ENCODE results near the gene PPEF1. TPM values are rescaled to one million over a fixed set of nuclear protein-coding genes. Genes with fewer than 3 reads are reported as not detected.

The PPEF1 gene
- total RNA-seq, 1 donor from 2014 or later = not detected

- FAIRE-seq = no peak
- H3K27ac Mint-ChIP-seq (ENCODE audit: unreplicated experiment) = no peak overlapping the region
- Histone ChIP-seq H3K27me3 (ENCODE audit: insufficient read depth, low read length) (no peaks in the 10 kb centered on the region), H3K4me2 (ENCODE audit: low read length) (no peak overlapping the region), H3K4me3 (ENCODE audit: insufficient read depth, low read depth, low read length) (no peak overlapping the region), H3K27ac (ENCODE audit: low read depth, low read length) (no peak overlapping the region), H3K9ac (ENCODE audit: low read length) (no peak overlapping the region), H3K9me3 (ENCODE audit: insufficient read depth, low read depth, low read length) (no peaks in the 10 kb centered on the region), H2AFZ (ENCODE audit: low read depth, low read length) (no peak overlapping the region), H3K36me3 (ENCODE audit: insufficient read depth, low read length) (no peaks in the 10 kb centered on the region), H3K4me1 (ENCODE audit: insufficient read depth, low read length) (no peaks in the 10 kb centered on the region), H3K79me2 (ENCODE audit: insufficient read depth, low read length) (no peaks in the 10 kb centered on the region), H4K20me1 (ENCODE audit: insufficient read depth, low read length) (no peaks in the 10 kb centered on the region)
- TF ChIP-seq EZH2 (IDR thresholded peaks at IDR 0.05; ENCODE audit: insufficient read depth, low read length) = no peak
- no peak for TF ChIP-seq CTCF (IDR thresholded peaks at IDR 0.05; ENCODE audit: insufficient read depth, low read depth, low read length)
- DNase-seq (ENCODE audit: low read depth) = no peak
- no peaks in the 10 kb centered on the region for H3K27me3 Mint-ChIP-seq (ENCODE audit: low read depth, unreplicated experiment)
- no peaks in the 10 kb centered on the region for H3K36me3 Mint-ChIP-seq (ENCODE audit: low read depth, unreplicated experiment)
- H3K9me3 Mint-ChIP-seq (ENCODE audit: unreplicated experiment) = peaks cover 3% of the 10 kb centered on the region
- H3K4me3 Mint-ChIP-seq (ENCODE audit: unreplicated experiment) = no peak overlapping the region
- H3K4me1 Mint-ChIP-seq (ENCODE audit: low read depth, unreplicated experiment) = no peaks in the 10 kb centered on the region
These were observed 24.5 kb upstream of the PPEF1 start for GRCh38 chrX:18682979-18683387.

- no peak overlapping the region for H3K4me2 ChIP-seq (ENCODE audit: low read length)
- no peaks in the 10 kb centered on the region for H3K4me1 ChIP-seq (ENCODE audit: insufficient read depth, low read length)
- H2AFZ ChIP-seq (ENCODE audit: low read depth, low read length) = no peak overlapping the region
- FAIRE-seq (no peak), DNase-seq (ENCODE audit: low read depth) (no peak)
- no peaks in the 10 kb centered on the region for H3K36me3 Mint-ChIP-seq (ENCODE audit: low read depth, unreplicated experiment)
- H3K9me3 ChIP-seq (ENCODE audit: insufficient read depth, low read depth, low read length) = no peaks in the 10 kb centered on the region
- H3K4me3 Mint-ChIP-seq (ENCODE audit: unreplicated experiment) = no peak overlapping the region
- H3K4me1 Mint-ChIP-seq (ENCODE audit: low read depth, unreplicated experiment) = no peaks in the 10 kb centered on the region
- H3K36me3 ChIP-seq (ENCODE audit: insufficient read depth, low read length) = no peaks in the 10 kb centered on the region
- H3K4me3 ChIP-seq (ENCODE audit: insufficient read depth, low read depth, low read length) = no peak overlapping the region
- H3K27me3 ChIP-seq (ENCODE audit: insufficient read depth, low read length) = peaks cover 5% of the 10 kb centered on the region
- H3K9ac ChIP-seq (ENCODE audit: low read length) = no peak overlapping the region
- H3K9me3 Mint-ChIP-seq (ENCODE audit: unreplicated experiment) = peaks cover 3% of the 10 kb centered on the region
- no peaks in the 10 kb centered on the region for H4K20me1 ChIP-seq (ENCODE audit: insufficient read depth, low read length)
- TF ChIP-seq CTCF (IDR thresholded peaks at IDR 0.05; ENCODE audit: insufficient read depth, low read depth, low read length) (no peak), EZH2 (IDR thresholded peaks at IDR 0.05; ENCODE audit: insufficient read depth, low read length) (no peak)
- no peak overlapping the region for H3K27ac ChIP-seq (ENCODE audit: low read depth, low read length)
- no peaks in the 10 kb centered on the region for H3K79me2 ChIP-seq (ENCODE audit: insufficient read depth, low read length)
- H3K27me3 Mint-ChIP-seq (ENCODE audit: low read depth, unreplicated experiment) = no peaks in the 10 kb centered on the region
- H3K27ac Mint-ChIP-seq (ENCODE audit: unreplicated experiment) = no peak overlapping the region
These were observed 19.5 kb upstream of the PPEF1 start for GRCh38 chrX:18687856-18688495.

GRCh38 chrX:18691431-18691830 is 16.0 kb upstream of the PPEF1 start:
- no peaks in the 10 kb centered on the region for H3K27me3 Mint-ChIP-seq (ENCODE audit: low read depth, unreplicated experiment)
- DNase-seq (ENCODE audit: low read depth) = no peak
- H3K4me1 Mint-ChIP-seq (ENCODE audit: low read depth, unreplicated experiment) = no peaks in the 10 kb centered on the region
- no peak overlapping the region for H3K4me3 Mint-ChIP-seq (ENCODE audit: unreplicated experiment)
- H3K36me3 ChIP-seq (ENCODE audit: insufficient read depth, low read length) = no peaks in the 10 kb centered on the region
- no peak overlapping the region for H2AFZ ChIP-seq (ENCODE audit: low read depth, low read length)
- peaks cover 5% of the 10 kb centered on the region for H3K27me3 ChIP-seq (ENCODE audit: insufficient read depth, low read length)
- H3K4me2 ChIP-seq (ENCODE audit: low read length) = no peak overlapping the region
- H3K4me3 ChIP-seq (ENCODE audit: insufficient read depth, low read depth, low read length) = no peak overlapping the region
- no peak overlapping the region for H3K27ac ChIP-seq (ENCODE audit: low read depth, low read length)
- H3K9me3 ChIP-seq (ENCODE audit: insufficient read depth, low read depth, low read length) = no peaks in the 10 kb centered on the region
- no peaks in the 10 kb centered on the region for H3K4me1 ChIP-seq (ENCODE audit: insufficient read depth, low read length)
- no peaks in the 10 kb centered on the region for H4K20me1 ChIP-seq (ENCODE audit: insufficient read depth, low read length)
- peak; percentile 74 for FAIRE-seq
- no peak overlapping the region for H3K9ac ChIP-seq (ENCODE audit: low read length)
- no peak overlapping the region for H3K27ac Mint-ChIP-seq (ENCODE audit: unreplicated experiment)
- peaks cover 3% of the 10 kb centered on the region for H3K9me3 Mint-ChIP-seq (ENCODE audit: unreplicated experiment)
- no peaks in the 10 kb centered on the region for H3K79me2 ChIP-seq (ENCODE audit: insufficient read depth, low read length)
- TF ChIP-seq EZH2 (IDR thresholded peaks at IDR 0.05; ENCODE audit: insufficient read depth, low read length) (no peak), CTCF (IDR thresholded peaks at IDR 0.05; ENCODE audit: insufficient read depth, low read depth, low read length) (no peak)
- H3K36me3 Mint-ChIP-seq (ENCODE audit: low read depth, unreplicated experiment) = no peaks in the 10 kb centered on the region
